Kidney capillary endothelial cell (primary cell): ENCODE data around the gene DMD.
"Not testable (repeated sequence)": the region's sequence is repeated elsewhere in the genome, so short reads cannot be mapped to it uniquely, and the experiment has no call there.

Experiments used
- DNase-seq: peaks from one replicate; pipeline ENCODE4 v3.0.0-alpha.2; 2018; ENCODE audit warnings: low spot score

DMD gene

GRCh38 chrX:31593353-31593752 is 1618.0 kb downstream of the DMD start:
- DNase-seq: no peak

GRCh38 chrX:31591355-31591754 is 1620.0 kb downstream of the DMD start:
- no peak for DNase-seq

DNA sequence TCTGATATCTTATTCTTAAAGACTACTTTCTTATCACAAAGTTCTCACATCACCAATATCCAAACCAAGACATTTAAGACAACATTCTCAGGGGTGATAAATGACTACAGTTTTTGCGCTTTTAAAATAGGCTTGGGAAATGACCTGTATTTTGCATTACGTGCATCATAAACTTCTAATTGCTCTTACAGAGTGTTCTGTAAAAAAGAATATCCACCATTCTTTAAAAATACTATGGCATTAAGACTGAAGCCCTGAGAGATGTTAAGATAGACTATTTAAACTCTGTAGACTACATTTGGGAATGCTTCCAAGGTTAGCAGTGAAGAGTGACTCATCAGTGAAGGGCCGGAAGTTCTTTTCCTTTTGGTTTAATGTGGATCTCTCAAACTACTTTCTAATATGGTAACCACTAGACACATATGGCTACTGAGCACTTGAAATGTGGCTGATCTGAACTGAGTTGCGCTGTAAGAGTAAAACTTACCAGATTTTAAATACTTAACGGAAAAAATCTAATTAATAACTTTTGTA is 1620.7 kb downstream of the DMD start:
- DNase-seq: no peak

DNA sequence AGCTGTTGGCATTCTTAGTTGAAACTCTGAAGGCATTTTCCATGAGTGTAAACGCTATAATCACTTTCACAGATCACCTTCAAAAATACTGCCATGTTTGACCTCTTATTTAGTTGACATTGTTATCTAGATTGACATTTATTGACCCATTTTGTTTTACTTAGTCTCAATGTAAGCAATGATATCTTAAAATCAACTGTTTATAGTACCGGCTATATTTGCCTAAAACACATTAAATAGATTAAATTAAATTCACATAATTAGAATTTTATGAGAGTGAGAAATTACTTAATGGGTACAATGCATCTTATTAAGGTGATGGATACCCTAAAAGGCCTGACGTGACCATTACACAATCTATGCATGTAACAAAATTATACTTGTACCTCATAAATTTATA is 1621.8 kb downstream of the DMD start:
- DNase-seq: no peak

GRCh38 chrX:31588355-31588754 is 1623.0 kb downstream of the DMD start:
- DNase-seq: no peak

GRCh38 chrX:31583892-31584291 is 1627.5 kb downstream of the DMD start:
- DNase-seq: not testable (repeated sequence)

GRCh38 chrX:31580726-31581125 is 1630.6 kb downstream of the DMD start:
- no peak for DNase-seq

DNA sequence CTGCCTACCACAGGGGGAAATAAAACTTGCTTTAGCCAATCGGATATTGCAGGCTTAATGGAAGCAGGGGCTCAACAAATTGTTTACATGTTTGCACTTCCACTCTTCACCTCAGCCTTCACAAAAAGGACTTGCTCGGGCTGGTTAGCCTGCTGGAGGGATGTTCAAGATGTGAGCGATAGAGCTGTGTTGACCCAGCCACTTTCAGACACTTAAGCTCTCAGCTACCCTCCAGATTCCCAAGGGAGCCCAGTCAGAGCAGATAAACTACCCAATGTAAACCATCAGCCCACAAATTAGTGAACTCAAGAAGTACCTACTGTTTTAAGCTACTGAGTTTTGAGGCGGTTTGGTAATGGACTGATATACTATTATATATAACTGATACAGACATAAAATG is 1631.1 kb downstream of the DMD start:
- DNase-seq: no peak

DNA sequence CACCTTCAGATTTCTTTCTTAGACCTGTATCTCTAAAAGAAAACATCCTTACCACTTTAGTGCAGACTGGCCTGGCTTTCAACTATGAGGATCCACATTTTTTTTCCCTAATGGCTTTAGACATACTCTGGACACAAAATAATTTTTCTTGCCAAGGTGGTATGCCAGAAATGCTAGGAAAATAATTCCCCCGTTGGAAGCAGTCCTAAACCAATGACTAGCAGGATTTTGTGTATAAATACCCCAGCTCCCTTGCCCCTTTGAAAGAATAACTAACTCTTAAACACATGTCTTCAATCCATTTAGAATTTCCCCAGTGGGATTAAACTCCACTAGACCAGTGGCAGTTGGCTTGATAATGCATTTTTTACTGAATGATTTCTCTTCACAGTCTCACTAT is 1639.0 kb downstream of the DMD start:
- no peak for DNase-seq

- DNase-seq: no peak
These were observed 1640.7 kb downstream of the DMD start for GRCh38 chrX:31570658-31571057.

- no peak for DNase-seq
These were observed 1647.6 kb downstream of the DMD start for GRCh38 chrX:31563792-31564191.

DNA sequence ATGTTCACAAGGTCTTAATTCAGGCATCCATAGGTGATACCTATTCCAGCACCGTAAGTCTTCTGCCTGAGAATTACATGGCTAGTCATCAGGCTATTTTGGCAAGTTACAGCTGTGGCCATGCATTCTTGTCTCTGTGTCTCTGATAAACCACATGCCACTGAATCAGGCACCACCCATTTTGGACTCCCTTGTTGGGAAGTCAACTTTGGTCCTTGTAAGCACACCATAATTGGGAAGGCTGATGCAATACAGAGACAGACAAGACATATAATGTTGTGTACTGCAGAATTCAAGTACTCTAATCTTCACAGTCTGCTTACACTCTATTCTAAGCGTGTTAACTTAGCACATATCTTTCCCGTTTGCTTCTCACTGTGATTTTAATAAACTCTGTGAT is 1655.8 kb downstream of the DMD start:
- no peak for DNase-seq

DNA sequence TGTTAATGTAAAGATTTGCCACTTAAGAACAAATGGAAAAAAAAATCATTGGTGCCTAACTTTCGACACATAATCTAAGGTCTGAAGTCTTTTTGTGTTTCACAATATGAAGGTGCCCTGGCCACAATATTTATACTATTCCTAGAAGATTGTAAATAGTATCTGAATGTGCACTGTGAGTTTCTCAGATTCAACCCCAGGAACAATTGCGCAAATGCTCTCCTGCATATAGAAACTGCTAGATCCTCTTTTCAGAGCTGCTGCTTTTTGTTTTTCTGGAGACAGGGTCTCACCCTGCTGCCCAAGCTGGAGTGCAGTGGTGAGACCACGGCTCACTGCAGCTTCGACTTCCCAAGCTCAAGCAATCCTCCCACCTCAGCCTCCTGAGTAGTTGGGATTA is 1659.4 kb downstream of the DMD start:
- no peak for DNase-seq

- no peak for DNase-seq
These were observed 1661.2 kb downstream of the DMD start for GRCh38 chrX:31550158-31550557.

DNA sequence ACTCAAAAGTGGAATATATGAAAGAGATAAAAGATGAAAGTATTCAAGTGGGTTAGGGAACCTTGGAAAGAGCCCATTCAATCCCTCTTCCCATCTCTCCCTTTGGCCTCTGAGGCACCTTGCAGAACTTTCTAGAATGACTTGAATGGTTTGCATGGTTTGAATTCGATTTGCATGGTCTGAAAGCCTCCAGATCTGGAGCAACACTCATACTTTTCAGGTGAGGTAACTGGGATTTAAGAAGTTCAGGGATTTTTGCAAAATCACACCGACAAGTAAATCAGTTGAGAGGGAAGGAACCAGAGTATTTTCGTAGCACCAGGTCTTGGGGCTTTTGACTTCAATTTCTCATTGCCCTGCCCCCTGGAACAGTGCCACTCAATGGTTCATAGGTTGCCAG is 1663.5 kb downstream of the DMD start:
- no peak for DNase-seq

- no peak for DNase-seq
These were observed 1663.9 kb downstream of the DMD start for GRCh38 chrX:31547416-31547815.

DNA sequence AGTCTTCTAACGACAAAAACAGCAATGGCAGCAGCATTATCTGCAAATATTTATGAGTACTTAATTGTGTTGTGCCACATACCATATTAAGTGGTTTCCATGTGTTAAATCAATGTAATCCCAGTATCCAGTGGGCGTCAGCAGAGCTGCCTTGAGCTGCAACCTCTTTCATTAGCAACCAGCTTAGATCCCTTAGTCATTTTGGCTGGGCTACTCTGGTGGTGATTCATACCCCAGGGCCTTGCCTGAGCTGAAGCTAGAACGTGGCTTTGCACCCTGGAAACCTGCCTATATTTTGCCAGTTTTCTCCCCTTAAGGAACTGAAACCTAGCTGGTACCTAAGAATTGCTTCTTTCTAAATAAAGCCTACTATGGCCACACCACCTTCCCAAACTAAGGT is 1665.2 kb downstream of the DMD start:
- DNase-seq: no peak

DNA sequence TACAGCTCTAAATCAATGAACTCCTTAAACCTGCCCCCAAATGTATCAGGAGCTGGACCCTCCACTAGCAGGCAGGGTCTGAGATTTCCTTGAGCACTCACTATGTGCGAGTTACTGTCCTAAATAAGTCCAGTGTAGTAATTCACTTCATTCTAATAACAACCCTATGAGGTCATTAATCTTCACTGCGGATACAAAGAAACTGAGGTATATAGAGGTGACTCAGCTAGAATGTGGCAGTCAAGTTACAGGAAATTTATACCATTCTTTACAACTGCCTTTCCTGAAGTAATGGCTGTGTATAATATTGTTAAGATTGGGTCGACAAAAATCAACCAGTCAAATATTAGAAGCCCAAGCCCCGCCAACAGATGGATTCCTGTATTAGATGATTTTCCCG is 1665.6 kb downstream of the DMD start:
- no peak for DNase-seq

DNA sequence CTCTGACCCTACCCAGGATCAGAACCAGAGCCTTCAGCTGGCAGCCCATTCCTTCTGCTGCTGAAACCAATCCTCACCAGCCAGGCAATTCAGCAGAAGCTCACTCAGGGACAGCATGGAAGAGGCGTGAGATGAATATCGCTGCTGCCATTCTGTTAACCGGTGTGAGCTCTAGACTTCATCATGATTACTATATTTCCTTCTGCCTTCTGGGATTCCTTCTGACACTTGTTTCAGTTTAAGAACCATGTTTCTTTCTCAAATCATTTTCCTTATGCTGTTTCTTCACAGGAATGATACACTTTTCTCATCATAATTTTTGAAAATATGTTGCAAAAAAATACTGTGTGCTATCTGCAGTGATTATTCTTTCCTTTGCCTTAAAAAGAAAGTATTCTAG is 1666.2 kb downstream of the DMD start:
- no peak for DNase-seq

DNA sequence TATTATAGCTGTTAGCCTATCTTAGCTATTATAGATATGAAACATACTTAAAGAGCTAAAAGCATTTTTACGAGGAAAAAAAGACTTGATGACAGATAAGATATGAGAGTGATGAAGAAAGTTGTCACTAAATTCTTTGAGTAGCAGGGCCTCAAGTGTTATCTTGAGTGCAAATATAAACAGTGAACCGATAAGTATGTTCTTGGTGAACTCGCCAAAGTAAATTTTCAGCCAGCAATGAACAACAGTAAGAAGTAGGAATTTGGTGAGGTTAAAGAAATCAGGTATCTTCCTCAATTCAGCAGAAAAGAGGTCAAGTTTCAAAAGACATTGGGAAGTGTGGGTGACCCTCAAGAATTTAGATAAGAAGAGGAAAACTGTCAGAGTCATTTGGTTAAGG is 1667.7 kb downstream of the DMD start:
- DNase-seq: no peak

DNA sequence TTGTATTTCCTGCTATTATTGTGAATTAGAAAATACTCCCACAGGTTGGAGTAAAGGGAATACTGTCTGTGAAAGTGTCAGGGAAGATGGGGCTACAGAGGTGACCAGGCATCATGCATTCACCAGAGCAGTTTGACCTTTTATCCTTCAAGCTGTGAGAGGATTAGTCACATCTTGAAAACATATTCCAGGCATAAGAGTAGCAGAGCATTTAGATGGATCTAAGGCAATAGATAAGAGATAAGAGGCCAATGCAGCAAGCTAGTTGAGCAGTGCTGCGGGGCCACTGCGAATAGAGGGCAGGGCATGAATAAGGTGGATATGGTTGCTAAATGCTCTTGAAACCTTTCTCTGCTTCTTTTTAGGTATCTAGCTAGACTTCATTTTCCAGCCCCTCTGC is 1668.8 kb downstream of the DMD start:
- no peak for DNase-seq

GRCh38 chrX:31540313-31540712 is 1671.0 kb downstream of the DMD start:
- no peak for DNase-seq

GRCh38 chrX:31527455-31528126 is 1683.8 kb downstream of the DMD start:
- DNase-seq: no peak

GRCh38 chrX:31523884-31524536 is 1687.3 kb downstream of the DMD start:
- no peak for DNase-seq
